ENCODE measurements around the gene DBN1.

The DBN1 gene

DNA sequence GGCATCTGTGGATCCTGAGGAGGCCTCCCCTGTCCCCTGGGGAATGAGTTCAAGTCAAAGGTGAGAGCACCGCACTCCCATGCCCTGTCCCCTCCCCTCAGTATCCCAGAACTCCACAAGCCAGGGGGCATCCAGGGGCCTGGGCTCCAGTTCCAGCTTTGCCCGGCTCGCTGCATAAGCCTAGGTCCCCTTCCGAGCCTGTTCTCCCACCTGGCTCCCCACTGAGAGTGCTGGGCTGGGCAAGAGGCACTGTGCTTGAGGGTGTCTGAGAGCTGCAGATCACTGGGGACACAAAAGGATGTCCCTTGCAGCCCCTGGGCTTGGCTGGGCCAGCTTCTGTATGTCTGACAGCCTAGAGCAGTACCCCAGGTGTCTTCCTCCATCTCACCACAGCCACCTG is 31.6 kb upstream of the DBN1 start:
- no peak overlapping the region for H3K4me3 ChIP-seq (replicated peaks in 1 of 2; ENCODE audit: low read depth in 2 of 2, low read length in 2 of 2)
- DNase-seq (ENCODE audit: low read depth in 2 of 2) = no peak
- TF ChIP-seq, protein P1, sequence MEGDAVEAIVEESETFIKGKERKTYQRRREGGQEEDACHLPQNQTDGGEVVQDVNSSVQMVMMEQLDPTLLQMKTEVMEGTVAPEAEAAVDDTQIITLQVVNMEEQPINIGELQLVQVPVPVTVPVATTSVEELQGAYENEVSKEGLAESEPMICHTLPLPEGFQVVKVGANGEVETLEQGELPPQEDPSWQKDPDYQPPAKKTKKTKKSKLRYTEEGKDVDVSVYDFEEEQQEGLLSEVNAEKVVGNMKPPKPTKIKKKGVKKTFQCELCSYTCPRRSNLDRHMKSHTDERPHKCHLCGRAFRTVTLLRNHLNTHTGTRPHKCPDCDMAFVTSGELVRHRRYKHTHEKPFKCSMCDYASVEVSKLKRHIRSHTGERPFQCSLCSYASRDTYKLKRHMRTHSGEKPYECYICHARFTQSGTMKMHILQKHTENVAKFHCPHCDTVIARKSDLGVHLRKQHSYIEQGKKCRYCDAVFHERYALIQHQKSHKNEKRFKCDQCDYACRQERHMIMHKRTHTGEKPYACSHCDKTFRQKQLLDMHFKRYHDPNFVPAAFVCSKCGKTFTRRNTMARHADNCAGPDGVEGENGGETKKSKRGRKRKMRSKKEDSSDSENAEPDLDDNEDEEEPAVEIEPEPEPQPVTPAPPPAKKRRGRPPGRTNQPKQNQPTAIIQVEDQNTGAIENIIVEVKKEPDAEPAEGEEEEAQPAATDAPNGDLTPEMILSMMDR (IDR thresholded peaks at IDR 0.05; ENCODE audit: low read depth, low read length) = no peak

DNA sequence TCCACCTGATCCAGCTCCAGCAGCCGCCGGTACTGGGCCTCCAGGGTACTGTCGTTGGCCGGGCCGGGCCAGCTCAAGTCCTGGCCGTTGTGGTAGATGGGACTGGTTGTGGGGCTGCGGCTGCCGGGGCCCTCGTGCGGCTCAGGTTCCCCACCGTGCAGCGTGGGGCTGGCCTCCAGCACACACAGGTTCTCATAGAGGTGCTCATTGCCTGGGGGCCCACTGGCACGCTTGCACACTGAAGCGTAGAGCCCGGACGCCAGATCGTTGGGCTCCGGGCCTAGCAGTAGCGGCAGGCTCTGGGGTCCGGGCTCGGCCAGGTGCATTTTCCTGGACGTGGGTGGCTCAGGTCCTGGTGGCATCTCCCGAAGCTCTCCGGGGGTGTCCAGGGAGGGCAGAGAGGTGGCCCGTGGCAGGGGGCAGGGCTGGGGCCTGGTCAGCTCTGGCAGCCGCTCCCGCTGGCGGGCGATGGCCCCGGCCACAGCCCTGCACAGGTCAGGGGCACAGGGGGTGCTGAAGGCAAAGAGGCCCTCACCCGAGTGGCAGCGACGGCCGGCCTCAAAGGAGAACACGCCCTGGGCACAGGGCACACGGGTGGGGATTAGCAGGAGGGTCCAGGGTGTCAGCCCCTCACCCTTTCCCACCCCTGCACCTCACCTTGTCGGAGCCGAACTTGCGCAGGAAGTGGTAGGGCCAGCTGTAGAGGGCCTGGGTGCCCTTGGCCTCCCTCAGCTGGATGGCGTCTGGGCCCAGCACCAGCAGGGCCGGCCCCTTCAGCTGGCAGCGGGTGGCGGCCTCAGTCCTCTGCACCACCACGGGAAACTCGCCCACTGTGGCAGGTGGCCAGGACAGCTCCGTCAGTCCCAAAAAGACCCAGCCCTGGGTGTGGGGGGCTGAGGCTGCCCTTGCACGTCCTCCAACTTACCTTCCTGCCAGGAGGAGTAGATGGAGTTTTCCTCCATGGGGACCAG is 30.9 kb upstream of the DBN1 start:
- TF ChIP-seq, protein P1 (IDR thresholded peaks at IDR 0.05; ENCODE audit: low read depth, low read length) = no peak
- no peak for DNase-seq (ENCODE audit: low read depth in 2 of 2)
- no peak overlapping the region for H3K4me3 ChIP-seq (replicated peaks in 1 of 2; ENCODE audit: low read depth in 2 of 2, low read length in 2 of 2)

DNA sequence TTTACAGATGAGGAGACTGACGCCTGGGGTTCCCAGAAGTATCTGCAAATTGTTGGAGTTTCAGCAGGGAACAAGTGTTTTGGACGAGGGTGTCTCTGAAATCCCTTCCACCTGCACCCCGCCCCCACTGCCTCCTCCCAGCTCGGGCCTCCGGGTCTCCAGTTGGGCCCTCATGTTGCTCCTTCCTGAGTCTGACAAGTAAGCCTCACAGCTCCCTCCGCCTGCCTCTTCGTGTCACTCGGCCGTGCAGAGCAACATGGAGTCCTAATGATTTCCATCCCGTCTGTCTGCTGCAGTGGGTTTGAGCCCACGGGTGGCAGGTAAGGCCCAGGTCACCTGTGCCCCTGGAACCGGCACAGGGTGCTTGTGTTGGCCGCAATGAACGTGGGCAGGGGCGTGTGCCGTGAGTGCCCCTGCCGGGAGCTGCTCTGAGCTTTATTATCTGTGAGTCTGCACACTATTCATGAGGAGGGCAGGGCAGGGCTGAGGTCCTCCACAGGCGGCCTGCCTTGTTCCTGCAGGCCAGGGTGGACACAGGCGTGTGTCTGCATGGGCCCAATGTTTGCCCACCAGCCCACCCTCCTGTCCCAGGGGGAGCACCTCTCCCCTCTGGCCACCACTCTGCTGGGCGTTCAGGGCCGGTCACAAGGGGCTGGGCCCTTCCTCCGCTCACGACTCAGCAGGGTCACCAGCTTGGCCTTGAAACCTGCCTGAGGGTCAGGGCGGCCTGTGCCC is 30.1 kb upstream of the DBN1 start:
- no peak for DNase-seq (ENCODE audit: low read depth in 2 of 2)
- no peak overlapping the region for H3K4me3 ChIP-seq (replicated peaks in 1 of 2; ENCODE audit: low read depth in 2 of 2, low read length in 2 of 2)
- TF ChIP-seq, protein P1 (IDR thresholded peaks at IDR 0.05; ENCODE audit: low read depth, low read length) = no peak

DNA sequence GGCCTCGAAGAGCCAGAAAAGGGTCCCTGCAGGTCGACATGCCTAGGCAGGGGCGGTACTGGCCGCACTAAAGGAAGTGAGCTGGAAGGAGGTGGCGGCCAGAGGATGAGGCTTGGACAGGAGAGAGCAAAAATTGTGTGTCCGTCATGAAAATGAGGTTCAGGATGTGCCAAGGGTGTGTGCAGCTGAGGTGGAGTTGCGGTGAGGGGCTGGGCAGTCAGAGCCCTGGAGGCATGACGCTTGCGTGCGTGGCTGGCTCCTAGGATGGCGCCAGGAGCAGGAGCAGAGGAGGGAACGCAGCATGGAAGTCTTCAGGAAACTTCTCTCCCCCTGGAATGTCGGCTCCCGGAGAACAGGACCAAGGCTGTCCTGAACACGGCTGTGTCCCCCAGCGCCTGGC is 29.5 kb upstream of the DBN1 start:
- H3K4me3 ChIP-seq (replicated peaks in 1 of 2; ENCODE audit: low read depth in 2 of 2, low read length in 2 of 2) = no peak overlapping the region
- TF ChIP-seq, protein P1 (IDR thresholded peaks at IDR 0.05; ENCODE audit: low read depth, low read length) = no peak
- no peak for DNase-seq (ENCODE audit: low read depth in 2 of 2)

DNA sequence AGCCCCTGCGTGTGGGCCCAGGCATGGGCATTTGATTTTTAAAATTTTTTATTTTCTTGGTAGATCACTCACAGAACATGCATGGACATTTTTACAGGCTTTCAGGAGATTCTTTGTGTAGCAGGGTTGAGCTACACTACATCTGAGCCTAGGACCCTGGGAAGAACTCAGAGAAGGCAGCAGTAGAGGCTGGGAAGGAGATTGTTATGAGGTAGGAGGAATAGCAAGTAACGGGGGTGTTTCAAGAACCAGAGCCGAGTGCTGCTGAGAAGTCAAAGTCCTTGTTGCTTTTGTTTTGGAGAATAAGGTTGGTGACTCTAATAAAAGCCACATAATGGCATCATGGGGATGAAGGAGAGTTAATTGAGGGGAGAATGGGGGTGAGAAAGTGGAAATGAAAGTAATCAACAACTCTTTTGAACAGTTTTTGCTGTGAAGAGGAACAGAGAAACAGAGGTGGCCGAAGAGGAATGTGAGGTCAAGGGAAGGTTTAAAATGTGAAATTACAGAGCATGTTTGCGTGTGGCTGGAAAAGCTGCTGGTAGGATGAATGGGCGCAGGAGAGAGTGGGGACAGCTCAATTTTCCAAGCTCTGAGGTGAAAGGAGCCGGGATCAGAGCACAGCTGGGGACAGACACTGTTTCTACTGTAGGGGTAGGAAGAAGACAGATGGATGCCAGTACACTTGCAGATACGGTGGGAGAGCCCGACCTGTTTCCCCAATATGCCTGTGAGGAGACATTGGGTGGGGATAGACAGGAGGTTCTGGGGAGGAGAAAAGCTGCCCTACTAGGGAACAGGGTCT is 28.6 kb upstream of the DBN1 start:
- DNase-seq (ENCODE audit: low read depth in 2 of 2) = no peak
- H3K4me3 ChIP-seq (replicated peaks in 1 of 2; ENCODE audit: low read depth in 2 of 2, low read length in 2 of 2) = no peak overlapping the region
- TF ChIP-seq, protein P1 (IDR thresholded peaks at IDR 0.05; ENCODE audit: low read depth, low read length) = no peak
